IgD-negative memory B cell (primary cell): ENCODE data around the gene ENTPD2. TPM values are rescaled to one million over a fixed set of nuclear protein-coding genes. Genes with fewer than 3 reads are reported as not detected.

ENCODE experiments used
- H3K27ac Mint-ChIP-seq, 3 donors: one replicate each; pipeline ENCODE4 v1.8.0; 2020 to 2022; ENCODE audit warnings: mild to moderate bottlenecking in 3 of 3, mixed read lengths in 3 of 3, moderate library complexity in 1 of 3
- H3K27me3 Mint-ChIP-seq: one replicate; pipeline ENCODE4 v1.8.0; 2021; ENCODE audit warnings: mixed read lengths
- H3K36me3 Mint-ChIP-seq: one replicate; pipeline ENCODE4 v1.8.0; 2020; ENCODE audit warnings: mild to moderate bottlenecking, mixed read lengths
- H3K4me1 Mint-ChIP-seq, 3 donors: one replicate each; pipeline ENCODE4 v1.8.0; 2020 to 2022; ENCODE audit warnings: mixed read lengths in 3 of 3, mild to moderate bottlenecking in 1 of 3
- H3K4me3 Mint-ChIP-seq, 4 donors: one replicate each; pipeline ENCODE4 v1.8.0; 2020 to 2022; ENCODE audit warnings: mild to moderate bottlenecking in 4 of 4, mixed read lengths in 4 of 4, moderate library complexity in 3 of 4
- H3K9me3 Mint-ChIP-seq, 3 donors: one replicate each; pipeline ENCODE4 v1.8.0; 2020 to 2021; ENCODE audit warnings: mixed read lengths in 3 of 3, mild to moderate bottlenecking in 1 of 3
- polyA plus RNA-seq: library from polyadenylated mRNA; unstranded; fragments of 300-500 nt; fragmentation: Illumina TruSeq; gene quantifications from one replicate; pipeline ENCODE4 v1.2.3, GENCODE V29; 2021

Gene ENTPD2
- polyA plus RNA-seq, 1 donor from 2014 or later: not detected

DNA sequence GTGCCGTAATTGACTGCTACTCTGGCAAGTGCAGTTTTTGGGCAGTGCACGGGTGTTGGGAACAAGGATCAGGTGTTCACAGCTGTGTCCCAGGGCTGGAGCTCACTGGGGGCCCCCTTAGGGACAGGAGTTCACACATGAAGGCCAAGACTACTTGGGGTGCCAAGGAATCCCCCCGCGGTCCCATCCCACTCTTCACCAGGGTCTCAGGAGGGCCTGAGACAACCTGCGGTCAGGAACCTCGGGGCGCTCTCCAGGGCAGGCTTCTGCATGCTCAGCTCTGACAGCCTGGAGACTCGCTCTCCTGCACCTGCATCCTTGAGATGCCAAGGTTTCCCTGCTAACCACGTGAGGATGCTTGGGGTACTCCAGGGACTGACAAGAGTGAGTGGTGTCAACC is 30.7 kb upstream of the ENTPD2 start:
- H3K4me1 Mint-ChIP-seq: peaks cover 22 to 38% (median 33%) of the 10 kb centered on the region in 3 donors
- H3K27me3 Mint-ChIP-seq: no peaks in the 10 kb centered on the region
- no peak overlapping the region for H3K27ac Mint-ChIP-seq

GRCh38 chr9:137083394-137084004 is 29.6 kb upstream of the ENTPD2 start:
- H3K4me1 Mint-ChIP-seq: peaks cover 22 to 33% (median 26%) of the 10 kb centered on the region in 3 donors
- peak overlapping the region in 2 of 3 donors; percentile 50 to 91 for H3K27ac Mint-ChIP-seq
- peak overlapping the region in 2 of 4 donors; percentile 75 to 100 for H3K4me3 Mint-ChIP-seq
- H3K36me3 Mint-ChIP-seq: no peaks in the 10 kb centered on the region
- H3K9me3 Mint-ChIP-seq: no peaks in the 10 kb centered on the region
- no peaks in the 10 kb centered on the region for H3K27me3 Mint-ChIP-seq

More for the DNA sequence above, 30.7 kb upstream of the ENTPD2 start:
- no peaks in the 10 kb centered on the region for H3K9me3 Mint-ChIP-seq
- peak overlapping the region in 1 of 4 donors; percentile 100 for H3K4me3 Mint-ChIP-seq
- no peaks in the 10 kb centered on the region for H3K36me3 Mint-ChIP-seq

- no peaks in the 10 kb centered on the region for H3K27me3 Mint-ChIP-seq
- no peaks in the 10 kb centered on the region for H3K36me3 Mint-ChIP-seq
- no peaks in the 10 kb centered on the region for H3K9me3 Mint-ChIP-seq
- peak overlapping the region in 3 of 4 donors; percentile 47 to 100 (median 75) for H3K4me3 Mint-ChIP-seq
- peaks cover 16 to 28% (median 20%) of the 10 kb centered on the region in 3 donors for H3K4me1 Mint-ChIP-seq
- H3K27ac Mint-ChIP-seq: peak overlapping the region in 1 of 3 donors; percentile 91
Measured at GRCh38 chr9:137082925-137083290, 29.0 kb upstream of the ENTPD2 start.

GRCh38 chr9:137082222-137082924 is 28.5 kb upstream of the ENTPD2 start:
- H3K4me1 Mint-ChIP-seq: peaks cover 11 to 24% (median 15%) of the 10 kb centered on the region in 3 donors
- H3K4me3 Mint-ChIP-seq: peak overlapping the region in 1 of 4 donors; percentile 38
- H3K27ac Mint-ChIP-seq: peak overlapping the region in 1 of 3 donors; percentile 91

GRCh38 chr9:137080260-137081122 is 26.6 kb upstream of the ENTPD2 start:
- no peaks in the 10 kb centered on the region for H3K9me3 Mint-ChIP-seq
- H3K36me3 Mint-ChIP-seq: no peaks in the 10 kb centered on the region
- H3K27me3 Mint-ChIP-seq: no peaks in the 10 kb centered on the region
- H3K4me3 Mint-ChIP-seq: peak overlapping the region in 2 of 4 donors; percentile 55 to 81
- peaks cover 8 to 18% (median 12%) of the 10 kb centered on the region in 3 donors for H3K4me1 Mint-ChIP-seq
- peak overlapping the region in 1 of 3 donors; percentile 90 for H3K27ac Mint-ChIP-seq

More at GRCh38 chr9:137082222-137082924, 28.5 kb upstream of the ENTPD2 start:
- Mint-ChIP-seq H3K27me3 (no peaks in the 10 kb centered on the region), H3K36me3 (no peaks in the 10 kb centered on the region), H3K9me3 (no peaks in the 10 kb centered on the region)

GRCh38 chr9:137079401-137079787 is 25.5 kb upstream of the ENTPD2 start:
- peaks cover 16 to 19% (median 19%) of the 10 kb centered on the region in 3 donors for H3K4me1 Mint-ChIP-seq
- no peaks in the 10 kb centered on the region for H3K9me3 Mint-ChIP-seq
- no peaks in the 10 kb centered on the region for H3K27me3 Mint-ChIP-seq
- H3K27ac Mint-ChIP-seq: peak overlapping the region in 2 of 3 donors; percentile 33 to 90
- peak overlapping the region in 2 of 4 donors; percentile 32 to 81 for H3K4me3 Mint-ChIP-seq
- H3K36me3 Mint-ChIP-seq: no peaks in the 10 kb centered on the region

- Mint-ChIP-seq H3K36me3 (no peaks in the 10 kb centered on the region), H3K9me3 (no peaks in the 10 kb centered on the region), H3K27me3 (no peaks in the 10 kb centered on the region), H3K4me3 (peak overlapping the region; percentile 64 to 90 (median 78)), H3K4me1 (peaks cover 15 to 19% (median 16%) of the 10 kb centered on the region in 3 donors), H3K27ac (no peak overlapping the region)
Measured at GRCh38 chr9:137078701-137079400, 25.0 kb upstream of the ENTPD2 start.

DNA sequence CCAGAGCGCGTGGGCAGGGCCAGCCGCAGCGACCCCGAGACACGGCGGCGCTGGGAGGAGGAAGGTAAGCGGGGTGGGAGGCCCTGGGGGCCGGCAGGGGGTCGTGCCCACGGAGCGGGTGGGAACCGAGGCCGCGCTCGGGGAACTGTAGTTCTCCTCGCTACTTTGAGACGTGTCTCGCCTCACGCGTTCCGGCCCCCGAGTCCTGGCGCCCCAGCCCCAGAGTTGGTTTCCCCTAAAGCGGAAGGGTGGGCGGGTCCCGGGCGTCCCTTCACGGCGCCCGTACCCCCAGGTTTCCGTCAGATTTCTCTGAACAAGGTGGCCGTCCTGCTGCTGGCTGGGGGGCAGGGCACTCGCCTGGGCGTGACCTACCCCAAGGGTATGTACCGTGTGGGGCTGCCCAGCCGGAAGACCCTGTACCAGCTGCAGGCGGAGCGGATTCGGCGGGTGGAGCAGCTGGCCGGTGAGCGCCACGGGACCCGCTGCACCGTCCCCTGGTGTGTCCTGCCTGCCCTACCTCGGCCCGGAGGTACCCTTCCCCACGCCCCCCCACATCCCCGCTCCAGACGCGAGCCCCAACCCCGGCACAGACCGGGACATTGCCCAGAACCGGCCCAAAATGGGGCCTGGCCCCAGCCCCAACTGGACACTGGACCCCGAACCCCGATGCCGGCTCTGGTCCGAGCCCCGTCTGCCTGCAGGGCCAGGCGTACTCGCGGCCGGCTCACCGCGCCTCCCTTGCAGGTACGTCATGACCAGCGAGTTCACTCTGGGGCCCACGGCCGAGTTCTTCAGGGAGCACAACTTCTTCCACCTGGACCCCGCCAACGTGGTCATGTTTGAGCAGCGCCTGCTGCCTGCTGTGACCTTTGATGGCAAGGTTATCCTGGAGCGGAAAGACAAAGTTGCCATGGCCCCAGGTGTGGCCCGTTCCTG is 24.2 kb upstream of the ENTPD2 start:
- no peaks in the 10 kb centered on the region for H3K9me3 Mint-ChIP-seq
- H3K4me1 Mint-ChIP-seq: peaks cover 11 to 13% (median 12%) of the 10 kb centered on the region in 3 donors
- no peaks in the 10 kb centered on the region for H3K27me3 Mint-ChIP-seq
- peak overlapping the region; percentile 75 to 90 (median 80) for H3K4me3 Mint-ChIP-seq
- H3K36me3 Mint-ChIP-seq: no peaks in the 10 kb centered on the region
- peak overlapping the region in 2 of 3 donors; percentile 63 to 80 for H3K27ac Mint-ChIP-seq

- Mint-ChIP-seq H3K4me1 (peaks cover 11 to 13% (median 12%) of the 10 kb centered on the region in 3 donors), H3K27me3 (no peaks in the 10 kb centered on the region), H3K9me3 (no peaks in the 10 kb centered on the region), H3K36me3 (no peaks in the 10 kb centered on the region), H3K4me3 (peak within 1 kb of the TSS; percentile 79 to 90 (median 81)), H3K27ac (peak within 1 kb of the TSS in 2 of 3 donors; percentile 63 to 80)
Measured at GRCh38 chr9:137077010-137077747, 23.3 kb upstream of the ENTPD2 start, which contains the start of gene UAP1L1. UAP1L1 (plus strand) TSS chr9:137077517; CDS start chr9:137077533, 16 bp downstream.

DNA sequence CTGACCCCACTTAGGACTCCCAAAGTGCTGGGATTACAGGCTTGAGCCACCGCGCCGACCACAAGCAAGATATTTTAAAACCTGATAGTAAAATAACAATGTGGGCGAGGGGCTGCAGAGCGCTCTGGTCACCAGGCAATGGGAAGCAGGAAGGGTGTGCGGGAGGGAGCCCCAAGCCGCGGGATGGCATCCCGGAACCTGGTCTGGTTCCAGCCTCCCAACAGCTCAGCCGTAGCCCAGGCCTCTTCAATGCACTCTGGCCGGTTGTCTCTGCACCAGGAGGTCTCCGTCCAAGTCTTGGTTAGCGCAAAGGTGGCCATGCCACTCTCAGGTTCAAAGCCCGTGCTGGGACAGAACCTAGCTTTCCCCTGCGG is 22.8 kb upstream of the ENTPD2 start:
- Mint-ChIP-seq H3K27me3 (no peaks in the 10 kb centered on the region), H3K27ac (peak overlapping the region in 1 of 3 donors; percentile 58), H3K4me1 (peaks cover 11 to 13% (median 12%) of the 10 kb centered on the region in 3 donors), H3K36me3 (no peaks in the 10 kb centered on the region), H3K9me3 (no peaks in the 10 kb centered on the region), H3K4me3 (peak overlapping the region; percentile 63 to 80 (median 76))

GRCh38 chr9:137075275-137075775 is 21.5 kb upstream of the ENTPD2 start:
- Mint-ChIP-seq H3K4me1 (peaks cover 11 to 17% (median 15%) of the 10 kb centered on the region in 3 donors), H3K27ac (peak overlapping the region in 2 of 3 donors; percentile 53 to 91), H3K27me3 (no peaks in the 10 kb centered on the region), H3K36me3 (no peaks in the 10 kb centered on the region), H3K4me3 (peak overlapping the region; percentile 21 to 87 (median 48)), H3K9me3 (no peaks in the 10 kb centered on the region)

DNA sequence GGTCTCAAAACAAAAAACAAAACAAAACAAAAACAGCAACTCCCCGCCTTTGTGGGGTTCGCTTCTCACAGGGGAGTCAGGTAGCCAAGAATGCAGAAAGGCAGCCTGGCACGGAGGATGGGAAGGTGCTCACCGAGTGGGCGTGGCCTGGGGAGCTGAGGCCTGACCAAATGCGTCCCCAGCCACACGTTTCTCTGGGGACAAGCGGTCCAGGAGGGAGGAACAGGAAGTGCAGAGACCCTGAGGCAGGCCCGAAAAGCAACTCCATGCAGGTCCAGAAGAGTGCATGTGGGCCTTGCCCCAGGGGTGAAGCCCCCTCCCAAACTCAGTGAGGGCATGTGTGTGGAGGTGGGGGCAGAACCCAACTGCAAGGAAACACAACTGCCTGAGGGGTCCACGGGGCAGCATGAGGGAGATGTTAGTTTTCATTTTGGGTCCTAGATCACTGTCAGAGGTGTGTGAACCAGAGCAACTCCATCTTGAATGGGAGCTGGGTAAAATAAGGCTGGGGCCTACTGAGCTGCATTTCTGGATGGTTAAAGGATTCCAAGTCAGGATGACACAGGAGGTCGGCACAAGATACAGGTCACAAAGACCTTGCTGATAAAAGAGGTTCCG is 20.9 kb upstream of the ENTPD2 start:
- Mint-ChIP-seq H3K27ac (peak overlapping the region in 2 of 3 donors; percentile 53 to 91), H3K4me1 (peaks cover 11 to 15% (median 12%) of the 10 kb centered on the region in 3 donors), H3K36me3 (no peaks in the 10 kb centered on the region), H3K9me3 (no peaks in the 10 kb centered on the region), H3K27me3 (no peaks in the 10 kb centered on the region), H3K4me3 (peak overlapping the region in 3 of 4 donors; percentile 34 to 87 (median 71))
